ENCODE results near the gene SRGN. TPM values are rescaled to one million over a fixed set of nuclear protein-coding genes. Genes with fewer than 3 reads are reported as not detected.

Gene SRGN
- total and polyA plus RNA-seq, 2 of the 8 experiments (the other 6 are each of a cell fraction or from before 2014, with no cell fraction given), result 0.06 TPM; not detected in 1

DNA sequence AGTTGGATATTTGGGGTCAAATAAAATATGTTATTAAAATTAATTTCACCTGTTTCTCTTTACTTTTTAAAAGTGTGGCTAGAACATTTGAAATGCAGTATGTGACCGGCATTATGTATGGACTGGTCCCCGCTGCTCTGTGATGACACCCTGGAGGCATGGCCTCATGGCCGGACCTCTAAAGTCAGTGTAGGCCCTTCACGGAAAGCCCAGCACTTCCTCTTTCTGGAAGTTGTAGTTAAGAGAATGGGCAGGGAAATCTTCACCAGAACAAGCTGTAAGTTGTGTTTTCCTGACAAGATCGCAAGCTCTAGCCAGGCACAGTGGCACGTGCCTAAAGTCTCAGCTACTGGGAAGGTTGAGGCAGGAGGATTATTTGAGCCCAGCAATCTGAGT, 38.3 kb upstream of the SRGN start:
- Histone ChIP-seq H3K14ac (ENCODE audit: insufficient read length) (no peak overlapping the region), H3K4ac (replicated peaks; ENCODE audit: insufficient read length, low read depth, low read length) (no peak overlapping the region), H4K8ac (ENCODE audit: extremely low read depth, insufficient read depth, low read length) (no peak overlapping the region), H2BK12ac (ENCODE audit: low read depth, low read length) (no peak overlapping the region), H2BK5ac (ENCODE audit: low read depth, low read length) (no peak overlapping the region), H2BK20ac (ENCODE audit: low read length) (no peak overlapping the region), H3K4me2 (ENCODE audit: insufficient read depth in 1 of 2, low read depth in 2 of 2, low read length in 2 of 2) (no peak overlapping the region), H3K36me3 (ENCODE audit: control insufficient read depth in 2 of 4, insufficient read depth in 4 of 4, low read length in 3 of 4) (no peaks in the 10 kb centered on the region), H3K79me2 (ENCODE audit: control insufficient read depth in 1 of 2, insufficient read depth in 2 of 2, low read length in 2 of 2) (no peaks in the 10 kb centered on the region), H2BK120ac (replicated peaks; ENCODE audit: low read depth, low read length) (no peak overlapping the region), H3K9me3 (ENCODE audit: insufficient read depth in 2 of 2, low read depth in 1 of 2, low read length in 1 of 2) (no peaks in the 10 kb centered on the region), H2AFZ (ENCODE audit: low read length) (no peak overlapping the region), H4K20me1 (replicated peaks in 1 of 2; ENCODE audit: control insufficient read depth in 1 of 2, insufficient read depth in 2 of 2, low read length in 2 of 2) (no peaks in the 10 kb centered on the region), H3K23ac (ENCODE audit: insufficient read length) (no peak overlapping the region), H3K9ac (replicated peaks in 1 of 4; ENCODE audit: extremely low read depth in 1 of 4, low read depth in 3 of 4, low read length in 3 of 4) (no peak overlapping the region), H3K23me2 (ENCODE audit: low read depth, low read length) (no peaks in the 10 kb centered on the region; the same call in 1 of the 2 replicates), H3K18ac (ENCODE audit: extremely low read depth, low read length) (no peak overlapping the region), H3K56ac (replicated peaks; ENCODE audit: insufficient read length, low read depth, low read length) (no peak overlapping the region), H2BK15ac (ENCODE audit: low read length) (no peak overlapping the region), H3K79me1 (ENCODE audit: low read depth, low read length) (no peaks in the 10 kb centered on the region), H3K4me1 (replicated peaks in 1 of 4; ENCODE audit: control insufficient read depth in 3 of 4, insufficient read depth in 4 of 4, low read length in 3 of 4) (peaks cover 0 to 5% (median 2%) of the 10 kb centered on the region in 4 experiments; a peak in 3 of 7 replicates), H3K27ac (ENCODE audit: low read depth, low read length) (no peak overlapping the region), H2AK5ac (ENCODE audit: low read depth, low read length) (no peak overlapping the region), H3K4me3 (ENCODE audit: extremely low read depth in 1 of 4, insufficient read depth in 2 of 4, low read depth in 3 of 4, low read length in 4 of 4) (no peak overlapping the region), H3K27me3 (replicated peaks in 1 of 4; ENCODE audit: control insufficient read depth in 3 of 4, extremely low read depth in 1 of 4, insufficient read depth in 3 of 4, low read length in 3 of 4) (no peaks in the 10 kb centered on the region), H4K5ac (ENCODE audit: insufficient read length, low read depth, low read length) (no peak overlapping the region), H4K91ac (replicated peaks; ENCODE audit: insufficient read length, low read length) (no peak overlapping the region)
- WGBS, 2 experiments (ENCODE audit: extremely low coverage in 1 of 2, insufficient coverage in 1 of 2, insufficient read length in 1 of 2, insufficient replicate concordance in 2 of 2, low coverage in 1 of 2, low lambda C conversion rate in 2 of 2, missing lambda C conversion rate in 1 of 2), result 88% methylated on average over 6 of the region's 6 CpGs; no CpG with 5 or more reads in 1 of the 2 experiments
- ChIA-PET POLR2A (ENCODE audit: partially characterized antibody) (interaction anchor here (1.1 kb wide), 1 partner anchor 58 kb away, joined by 3 read pairs; no protein-coding TSS in a partner anchor), CTCF (ENCODE audit: partially characterized antibody) (interaction anchor here (0.5 to 1.6 kb wide), 2 partner anchors 15 to 193 kb away, joined by 3 to 7 read pairs; no protein-coding TSS in a partner anchor)
- FAIRE-seq (no peak), DNase-seq (ENCODE audit: low read depth in 1 of 2, low spot score in 2 of 2) (no peak)
- no peak for TF ChIP-seq CTBP2 (IDR thresholded peaks at IDR 0.05; ENCODE audit: borderline replicate concordance, insufficient read depth, insufficient read length, low read length)
- no peak for TF ChIP-seq SP1 (IDR thresholded peaks at IDR 0.05; ENCODE audit: low read depth, low read length)
- TF ChIP-seq BACH1 (IDR thresholded peaks at IDR 0.05; ENCODE audit: low read length), result no peak
- no peak for TF ChIP-seq ATF2 (IDR thresholded peaks at IDR 0.05; ENCODE audit: low read length)
- no peak for TF ChIP-seq RAD21 (IDR thresholded peaks at IDR 0.05 in 1 of 2, conservative IDR thresholded peaks at IDR 0.05 in 1 of 2; ENCODE audit: low read depth in 2 of 2, low read length in 2 of 2)
- TF ChIP-seq RXRA (IDR thresholded peaks at IDR 0.05; ENCODE audit: insufficient read depth, low read depth, low read length), result no peak
- TF ChIP-seq YY1 (IDR thresholded peaks at IDR 0.05; ENCODE audit: low read depth, low read length), result no peak
- no peak for TF ChIP-seq SUZ12 (IDR thresholded peaks at IDR 0.05; ENCODE audit: low read length)
- TF ChIP-seq SIN3A (conservative IDR thresholded peaks at IDR 0.05 in 1 of 2, IDR thresholded peaks at IDR 0.05 in 1 of 2; ENCODE audit: low read depth in 1 of 2, low read length in 2 of 2), result no peak
- no peak for TF ChIP-seq POLR2AphosphoS5 (IDR thresholded peaks at IDR 0.05; ENCODE audit: low read depth, low read length)
- TF ChIP-seq, protein P1, sequence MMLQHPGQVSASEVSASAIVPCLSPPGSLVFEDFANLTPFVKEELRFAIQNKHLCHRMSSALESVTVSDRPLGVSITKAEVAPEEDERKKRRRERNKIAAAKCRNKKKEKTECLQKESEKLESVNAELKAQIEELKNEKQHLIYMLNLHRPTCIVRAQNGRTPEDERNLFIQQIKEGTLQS (IDR thresholded peaks at IDR 0.05; ENCODE audit: insufficient read depth, low read depth, low read length), result no peak
